SU-DHL-6 (cell line): ENCODE data around the gene KCNJ12.

Source experiments
- H2AFZ ChIP-seq: fragments of 200-600 bp; sonication (generic); 2 replicates; pipeline ENCODE4 v1.6.1; 2014; ENCODE audit warnings: low read depth, mild to moderate bottlenecking, moderate library complexity, mixed read lengths, antibody characterized with exemption, low read length; ENCODE audit not compliant: severe bottlenecking
- H3F3A ChIP-seq: fragments of 200-600 bp; shearing (Covaris generic); 2 replicates; pipeline ENCODE4 v1.6.0; 2016; ENCODE audit warnings: antibody characterized with exemption, mild to moderate bottlenecking; ENCODE audit not compliant: insufficient read depth
- H3K27ac ChIP-seq: fragments of 200-600 bp; sonication (generic); 2 replicates; pipeline ENCODE4 v1.5.1; 2016; ENCODE audit warnings: low read depth, mild to moderate bottlenecking, low read length, moderate library complexity, mixed read lengths
- H3K27me3 ChIP-seq: fragments of 200-600 bp; sonication (generic), shearing (Covaris generic); 2 replicates; pipeline ENCODE4 v1.6.0; 2014; ENCODE audit warnings: mild to moderate bottlenecking, low read length
- H3K36me3 ChIP-seq: fragments of 200-600 bp; sonication (generic); 2 replicates; pipeline ENCODE4 v1.6.1; 2014; ENCODE audit warnings: mild to moderate bottlenecking, low read length, mixed read lengths
- H3K4me2 ChIP-seq: fragments of 300-600, 200-600 bp; shearing (Covaris generic), sonication (generic); 2 replicates; pipeline ENCODE4 v1.6.0; 2014; ENCODE audit warnings: low read length, low read depth, mild to moderate bottlenecking; ENCODE audit not compliant: poor library complexity, severe bottlenecking
- H3K4me3 ChIP-seq: fragments of 200-600 bp; sonication (generic); 2 replicates; pipeline ENCODE4 v1.5.1; 2014; ENCODE audit warnings: antibody characterized with exemption, low read length, mild to moderate bottlenecking, mixed read lengths; ENCODE audit not compliant: insufficient read depth, poor library complexity, severe bottlenecking
- H3K79me2 ChIP-seq: fragments of 200-600 bp; sonication (generic); 2 replicates; pipeline ENCODE4 v1.6.1; 2014; ENCODE audit warnings: mild to moderate bottlenecking, low read length, moderate library complexity; ENCODE audit not compliant: insufficient read depth
- H3K9ac ChIP-seq: fragments of 200-600 bp; sonication (generic); 2 replicates; pipeline ENCODE4 v1.7.0; 2014; ENCODE audit warnings: mild to moderate bottlenecking, low read length
- H3K9me2 ChIP-seq: fragments of 200-600 bp; sonication (generic); replicated peaks from 2 replicates; pipeline ENCODE4 v1.6.1; 2014; ENCODE audit warnings: low read length; ENCODE audit not compliant: insufficient read depth
- H3K9me3 ChIP-seq: fragments of 200-600 bp; sonication (generic); 2 replicates; pipeline ENCODE4 v1.6.1; 2014; ENCODE audit warnings: low read length, mixed read lengths; ENCODE audit not compliant: insufficient read depth
- H4K20me1 ChIP-seq: fragments of 200-600 bp; sonication (generic); 2 replicates; pipeline ENCODE4 v1.6.1; 2014; ENCODE audit warnings: low read depth, mild to moderate bottlenecking, antibody characterized with exemption, low read length, moderate library complexity, mixed read lengths
- CTCF ChIP-seq: fragments of 200-600 bp; sonication (generic); IDR thresholded peaks from one replicate; pipeline ENCODE4 v1.5.1; 2017; ENCODE audit warnings: antibody characterized with exemption, mild to moderate bottlenecking, low read length, moderate library complexity; ENCODE audit not compliant: insufficient read depth, poor library complexity, severe bottlenecking
- EZH2phosphoT487 ChIP-seq: fragments of 200-600 bp; sonication (generic), shearing (Covaris generic); conservative IDR thresholded peaks from 2 replicates; pipeline ENCODE4 v1.6.1; 2018; ENCODE audit warnings: mild to moderate bottlenecking, antibody characterized with exemption, low read length, moderate library complexity, mixed read lengths

The KCNJ12 gene

GRCh38 chr17:21361020-21361809 lies 14.9 kb upstream of the KCNJ12 start:
- Histone ChIP-seq H4K20me1 (no peaks in the 10 kb centered on the region), H3K9me2 (no peaks in the 10 kb centered on the region), H3K27ac (no peak overlapping the region), H3K36me3 (no peaks in the 10 kb centered on the region), H3K4me2 (no peak overlapping the region), H3K4me3 (no peak overlapping the region), H3K9ac (no peak overlapping the region), H3F3A (no peaks in the 10 kb centered on the region), H2AFZ (no peak overlapping the region), H3K27me3 (0 out of 2 replicates have a peak, but pooled peaks cover 3% of the 10 kb centered on the region), H3K9me3 (no peaks in the 10 kb centered on the region), H3K79me2 (no peaks in the 10 kb centered on the region)
- TF ChIP-seq EZH2phosphoT487: no peak
- TF ChIP-seq CTCF: no peak

GRCh38 chr17:21362331-21362931 lies 13.7 kb upstream of the KCNJ12 start:
- H3K9me2 ChIP-seq: no peaks in the 10 kb centered on the region
- no peak overlapping the region for H3K27ac ChIP-seq
- H3K4me2 ChIP-seq: no peak overlapping the region
- H3K9ac ChIP-seq: no peak overlapping the region
- no peak overlapping the region for H3K4me3 ChIP-seq
- H3K9me3 ChIP-seq: no peaks in the 10 kb centered on the region
- no peaks in the 10 kb centered on the region for H3K79me2 ChIP-seq
- TF ChIP-seq EZH2phosphoT487 (no peak), CTCF (no peak)
- 0 out of 2 replicates have a peak, but pooled peaks cover 3% of the 10 kb centered on the region for H3K27me3 ChIP-seq
- H2AFZ ChIP-seq: no peak overlapping the region
- H4K20me1 ChIP-seq: no peaks in the 10 kb centered on the region
- H3K36me3 ChIP-seq: no peaks in the 10 kb centered on the region
- H3F3A ChIP-seq: no peaks in the 10 kb centered on the region

- H3K27me3 ChIP-seq: 0 out of 2 replicates have a peak, but pooled peaks cover 3% of the 10 kb centered on the region
- no peak overlapping the region for H3K9ac ChIP-seq
- no peaks in the 10 kb centered on the region for H3F3A ChIP-seq
- no peaks in the 10 kb centered on the region for H3K79me2 ChIP-seq
- H3K36me3 ChIP-seq: no peaks in the 10 kb centered on the region
- no peak for TF ChIP-seq EZH2phosphoT487
- no peak for TF ChIP-seq CTCF
- H3K27ac ChIP-seq: no peak overlapping the region
- H2AFZ ChIP-seq: no peak overlapping the region
- H3K4me3 ChIP-seq: no peak overlapping the region
- no peaks in the 10 kb centered on the region for H4K20me1 ChIP-seq
- H3K4me2 ChIP-seq: no peak overlapping the region
- H3K9me2 ChIP-seq: no peaks in the 10 kb centered on the region
- no peaks in the 10 kb centered on the region for H3K9me3 ChIP-seq
Measured at GRCh38 chr17:21363776-21364642, 12.1 kb upstream of the KCNJ12 start.
